PFSK-1 (cell line): ENCODE measurements around the gene PIP4K2A.

Source experiments
- FOXP2 ChIP-seq: optimal IDR thresholded peaks from 2 replicates; pipeline ENCODE3; 2011; ENCODE audit warnings: borderline replicate concordance, control low read depth, inconsistent platforms; ENCODE audit not compliant: insufficient read depth; ENCODE audit errors: extremely low read length, extremely low read depth
- POLR2AphosphoS5 ChIP-seq: IDR thresholded peaks from 2 replicates; pipeline ENCODE4 v1.6.1; 2012; ENCODE audit warnings: low read depth, mild to moderate bottlenecking, control low read depth, low read length, moderate library complexity
- SIN3A ChIP-seq: IDR thresholded peaks from 2 replicates; pipeline ENCODE4 v1.6.1; 2012; ENCODE audit warnings: mild to moderate bottlenecking, low read length, moderate library complexity, borderline replicate concordance; ENCODE audit not compliant: insufficient read depth
- TAF1 ChIP-seq: IDR thresholded peaks from 2 replicates; pipeline ENCODE4 v1.6.1; 2012; ENCODE audit warnings: low read length, control low read depth, borderline replicate concordance; ENCODE audit not compliant: insufficient read depth
- TF ChIP-seq, protein P1 (sequence below), 2 experiments: IDR thresholded peaks; 2 replicates each; pipeline versions ENCODE4 v1.6.1 to v1.8.0; 2011 to 2012; ENCODE audit warnings: low read depth in 2 of 2, low read length in 2 of 2, control low read depth in 1 of 2, inconsistent platforms in 1 of 2, mild to moderate bottlenecking in 1 of 2, moderate library complexity in 1 of 2; ENCODE audit not compliant: insufficient read depth in 1 of 2

The PIP4K2A gene

GRCh38 chr10:22570234-22570633, 144.1 kb downstream of the PIP4K2A start:
- TF ChIP-seq SIN3A (no peak), FOXP2 (no peak), POLR2AphosphoS5 (no peak), TAF1 (no peak)
- TF ChIP-seq, protein P1, sequence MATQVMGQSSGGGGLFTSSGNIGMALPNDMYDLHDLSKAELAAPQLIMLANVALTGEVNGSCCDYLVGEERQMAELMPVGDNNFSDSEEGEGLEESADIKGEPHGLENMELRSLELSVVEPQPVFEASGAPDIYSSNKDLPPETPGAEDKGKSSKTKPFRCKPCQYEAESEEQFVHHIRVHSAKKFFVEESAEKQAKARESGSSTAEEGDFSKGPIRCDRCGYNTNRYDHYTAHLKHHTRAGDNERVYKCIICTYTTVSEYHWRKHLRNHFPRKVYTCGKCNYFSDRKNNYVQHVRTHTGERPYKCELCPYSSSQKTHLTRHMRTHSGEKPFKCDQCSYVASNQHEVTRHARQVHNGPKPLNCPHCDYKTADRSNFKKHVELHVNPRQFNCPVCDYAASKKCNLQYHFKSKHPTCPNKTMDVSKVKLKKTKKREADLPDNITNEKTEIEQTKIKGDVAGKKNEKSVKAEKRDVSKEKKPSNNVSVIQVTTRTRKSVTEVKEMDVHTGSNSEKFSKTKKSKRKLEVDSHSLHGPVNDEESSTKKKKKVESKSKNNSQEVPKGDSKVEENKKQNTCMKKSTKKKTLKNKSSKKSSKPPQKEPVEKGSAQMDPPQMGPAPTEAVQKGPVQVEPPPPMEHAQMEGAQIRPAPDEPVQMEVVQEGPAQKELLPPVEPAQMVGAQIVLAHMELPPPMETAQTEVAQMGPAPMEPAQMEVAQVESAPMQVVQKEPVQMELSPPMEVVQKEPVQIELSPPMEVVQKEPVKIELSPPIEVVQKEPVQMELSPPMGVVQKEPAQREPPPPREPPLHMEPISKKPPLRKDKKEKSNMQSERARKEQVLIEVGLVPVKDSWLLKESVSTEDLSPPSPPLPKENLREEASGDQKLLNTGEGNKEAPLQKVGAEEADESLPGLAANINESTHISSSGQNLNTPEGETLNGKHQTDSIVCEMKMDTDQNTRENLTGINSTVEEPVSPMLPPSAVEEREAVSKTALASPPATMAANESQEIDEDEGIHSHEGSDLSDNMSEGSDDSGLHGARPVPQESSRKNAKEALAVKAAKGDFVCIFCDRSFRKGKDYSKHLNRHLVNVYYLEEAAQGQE (IDR thresholded peaks at IDR 0.05; ENCODE audit: insufficient read depth in 1 of 2, low read depth in 2 of 2, low read length in 2 of 2), result no peak

- TF ChIP-seq SIN3A, result no peak
- no peak for TF ChIP-seq FOXP2
- TF ChIP-seq, protein P1 (IDR thresholded peaks at IDR 0.05; ENCODE audit: insufficient read depth in 1 of 2, low read depth in 2 of 2, low read length in 2 of 2), result no peak
- TF ChIP-seq TAF1, result no peak
- no peak for TF ChIP-seq POLR2AphosphoS5
Observed at GRCh38 chr10:22568928-22569327, 145.4 kb downstream of the PIP4K2A start.

GRCh38 chr10:22564060-22564459, 150.3 kb downstream of the PIP4K2A start:
- TF ChIP-seq FOXP2 (no peak), TAF1 (no peak), SIN3A (no peak), POLR2AphosphoS5 (no peak)
- TF ChIP-seq, protein P1 (IDR thresholded peaks at IDR 0.05; ENCODE audit: insufficient read depth in 1 of 2, low read depth in 2 of 2, low read length in 2 of 2), result no peak

- TF ChIP-seq SIN3A, result no peak
- no peak for TF ChIP-seq POLR2AphosphoS5
- TF ChIP-seq FOXP2, result no peak
Observed at GRCh38 chr10:22561909-22562308, 152.5 kb downstream of the PIP4K2A start.

DNA sequence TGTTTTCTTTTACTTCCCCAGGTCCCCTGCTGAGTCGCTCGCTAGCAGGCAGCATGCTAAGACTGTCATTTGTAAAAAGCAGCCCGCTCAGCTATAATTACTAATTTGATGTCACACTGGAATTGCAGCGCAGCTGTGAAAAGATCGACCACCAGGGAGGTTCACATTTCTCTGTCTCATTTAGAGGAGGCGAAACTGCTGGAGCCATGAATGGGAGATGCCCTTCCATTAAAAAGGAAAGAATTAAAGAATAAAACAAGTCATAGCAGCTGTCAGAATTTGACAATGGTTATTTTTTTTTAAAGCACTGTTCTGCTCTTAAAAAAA, 153.5 kb downstream of the PIP4K2A start:
- TF ChIP-seq TAF1 (no peak), POLR2AphosphoS5 (no peak), FOXP2 (no peak)

DNA sequence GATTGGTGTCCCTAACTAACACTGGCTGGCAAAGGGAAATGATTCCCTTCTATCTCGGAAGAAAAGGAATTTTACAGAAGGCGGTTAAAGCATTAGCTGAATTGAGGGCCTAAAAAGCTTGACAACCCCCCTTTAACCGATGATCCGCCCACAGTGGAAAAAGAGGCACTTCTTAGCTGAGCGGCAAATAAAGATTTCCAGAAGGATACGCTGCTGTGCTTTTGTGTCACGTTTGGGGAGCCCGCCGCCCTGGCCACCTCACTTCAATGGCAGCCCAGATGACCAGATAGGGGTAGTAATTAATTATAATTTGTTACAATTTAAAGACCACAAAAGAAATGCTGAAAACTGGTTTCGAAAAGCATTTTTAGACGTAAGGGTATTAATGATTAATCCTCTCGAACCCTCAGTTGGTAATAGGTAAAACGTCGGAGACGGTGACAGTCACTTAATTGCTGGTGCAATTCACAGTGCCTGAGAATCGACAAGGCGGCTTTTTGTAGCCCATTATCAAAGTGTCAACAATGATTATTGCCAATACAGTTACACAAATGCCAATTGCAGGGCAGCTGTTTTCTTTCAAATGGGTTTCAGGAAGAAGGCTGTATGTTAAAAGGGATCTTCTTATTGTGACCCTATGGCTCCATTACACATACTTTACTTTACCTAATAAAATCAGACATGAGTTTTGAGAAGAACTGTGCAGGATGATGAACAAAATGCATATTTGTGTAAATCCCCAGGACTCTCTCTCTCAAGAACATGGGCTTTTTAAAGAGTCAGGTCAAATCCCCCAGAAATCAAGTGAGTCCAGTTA, 154.1 kb downstream of the PIP4K2A start:
- TF ChIP-seq SIN3A, result no peak
- TF ChIP-seq POLR2AphosphoS5, result no peak

GRCh38 chr10:22557321-22557720, 157.1 kb downstream of the PIP4K2A start:
- no peak for TF ChIP-seq SIN3A
